Spleen (tissue), 11 donors: ENCODE data around the gene INVS. TPM values are rescaled to one million over a fixed set of nuclear protein-coding genes. Genes with fewer than 3 reads are reported as not detected.

ENCODE experiments used
- DNase-seq: peaks from one replicate; pipeline ENCODE4 v3.0.0-alpha.2; 2020
- H3K27ac ChIP-seq, 8 donors: fragments of 200-600 bp; sonication (generic) in 7 of 8; 1 replicate in 4 of 8; 2 replicates in 4 of 8; pipeline versions ENCODE4 v1.5.0 to v1.8.0; 2016 to 2021; ENCODE audit warnings: inconsistent platforms in 4 of 8, mild to moderate bottlenecking in 4 of 8, moderate library complexity in 1 of 8
- H3K27me3 ChIP-seq, 7 donors: fragments of 200-600 bp; sonication (generic) in 6 of 7; replicated peaks in 1 of 7; 1 replicate in 4 of 7; 2 replicates in 3 of 7; pipeline versions ENCODE4 v1.5.0 to v1.8.0; 2016 to 2021; ENCODE audit warnings: inconsistent platforms in 3 of 7, mild to moderate bottlenecking in 1 of 7
- H3K36me3 ChIP-seq, 6 donors: fragments of 200-600 bp; sonication (generic) in 5 of 6; 1 replicate in 4 of 6; 2 replicates in 2 of 6; pipeline versions ENCODE4 v1.5.0 to v1.8.0; 2016 to 2021; ENCODE audit warnings: inconsistent platforms in 2 of 6
- H3K4me1 ChIP-seq, 6 donors: fragments of 200-600 bp; sonication (generic) in 5 of 6; 1 replicate in 3 of 6; 2 replicates in 3 of 6; pipeline versions ENCODE4 v1.5.0 to v1.8.0; 2016 to 2021; ENCODE audit warnings: inconsistent platforms in 3 of 6
- H3K4me3 ChIP-seq, 8 donors: fragments of 200-600 bp; sonication (generic) in 7 of 8; 1 replicate in 4 of 8; 2 replicates in 4 of 8; pipeline versions ENCODE4 v1.5.0 to v1.8.0; 2016 to 2021; ENCODE audit warnings: inconsistent platforms in 4 of 8, mild to moderate bottlenecking in 4 of 8, moderate library complexity in 2 of 8
- H3K9me3 ChIP-seq, 8 donors: fragments of 200-600 bp; sonication (generic) in 7 of 8; 1 replicate in 4 of 8; 2 replicates in 4 of 8; pipeline versions ENCODE4 v1.5.0 to v1.8.0; 2016 to 2021; ENCODE audit warnings: inconsistent platforms in 4 of 8
- CTCF ChIP-seq, 11 experiments: fragments of 200-600 bp in 7 of 11; fragments of 450-650 bp in 4 of 11; sonication (generic) in 4 of 11; IDR thresholded peaks in 8 of 11; conservative IDR thresholded peaks in 3 of 11; 1 replicate in 7 of 11; 2 replicates in 4 of 11; pipeline versions ENCODE4 v1.4.0 to v1.8.0; 2016 to 2021; ENCODE audit warnings: antibody characterized with exemption in 11 of 11, inconsistent platforms in 4 of 11, mild to moderate bottlenecking in 1 of 11
- POLR2A ChIP-seq, 3 donors: fragments of 450-650 bp; IDR thresholded peaks; one replicate each; pipeline ENCODE4 v1.5.1; 2017; ENCODE audit warnings: antibody characterized with exemption in 3 of 3, mild to moderate bottlenecking in 1 of 3
- POLR2AphosphoS5 ChIP-seq, 3 donors: sonication (generic); formaldehyde crosslinking; IDR thresholded peaks; one replicate each; pipeline ENCODE4 v1.5.1; 2017; ENCODE audit warnings: antibody characterized with exemption in 3 of 3
- WGBS, 5 donors: extraction: QIAGEN DNeasy Blood & Tissue Kit in 3 of 5; methylation state at CpG; one replicate each; pipeline versions ENCODE4 v1.1.5 to v1.1.7; 2013 to 2018; 5-methylcytosine and 5-hydroxymethylcytosine counted together
- intact Hi-C: fragments of 100-400 bp; cut with DNase I; formaldehyde crosslinking; loops from one replicate; pipeline ENCODE4 v1.15.0; 2023; ENCODE audit warnings: low total_unique reads
- polyA plus RNA-seq, 3 donors: library from polyadenylated mRNA; stranded (reverse); fragments of 200-250 nt; gene quantifications; one replicate each; pipeline ENCODE4 v1.2.1, GENCODE V29; 2013
- total RNA-seq, 7 donors: library from RNA; depleted of rRNA in 3 of 7; stranded (reverse); fragments of >200 nt in 3 of 7; fragmentation: NEBNext Ultra II Directional in 4 of 7; extraction: Animal tissue kit (Norgen Biotek cat#: 25700) in 4 of 7; gene quantifications; one replicate each; pipeline versions ENCODE4 v1.1.0 to v1.2.1, GENCODE V29; 2016 to 2021
- donor health status: healthy with polysubstance abuse.
- donor health status: DM: no; HTN: no; CAD: no; lungs with moderate emphysema.
- donor health status: DM: no; HTN: no; CAD: no.
- donor health status: Bipolar disorder and iron deficiency.
- donor health status: healthy.
- donor health status: DM: no; HTN: no; CAD: no.
- donor health status: DM: yes; HTN: yes; CAD: no.

Gene INVS
- total and polyA plus RNA-seq, 10 donors, result 3.0 to 49.5 (median 25.9) TPM

- TF ChIP-seq POLR2A (IDR thresholded peaks at IDR 0.05) (no peak), POLR2AphosphoS5 (IDR thresholded peaks at IDR 0.05) (no peak), CTCF (IDR thresholded peaks at IDR 0.05 in 8 of 11, conservative IDR thresholded peaks at IDR 0.05 in 3 of 11) (no peak)
- Histone ChIP-seq H3K36me3 (peaks cover 0 to 51% (median 2%) of the 10 kb centered on the region in 6 donors), H3K9me3 (peaks cover 0 to 7% (median 0%) of the 10 kb centered on the region in 8 donors), H3K27ac (no peak overlapping the region), H3K4me3 (no peak overlapping the region), H3K4me1 (no peaks in the 10 kb centered on the region), H3K27me3 (no peaks in the 10 kb centered on the region)
- DNase-seq, result no peak
- WGBS, 5 donors, result 94 to 100% (median 99%) methylated on average over 2 of the region's 2 CpGs
- intact Hi-C loops, result no loop called here
These were observed 27.4 kb downstream of the INVS start for GRCh38 chr9:100126423-100126822.

- TF ChIP-seq POLR2A (IDR thresholded peaks at IDR 0.05), result no peak
- no peak for TF ChIP-seq CTCF (IDR thresholded peaks at IDR 0.05 in 8 of 11, conservative IDR thresholded peaks at IDR 0.05 in 3 of 11)
- TF ChIP-seq POLR2AphosphoS5 (IDR thresholded peaks at IDR 0.05), result no peak
- no peak for DNase-seq
- no peak overlapping the region for H3K4me3 ChIP-seq
- peaks cover 0 to 66% (median 2%) of the 10 kb centered on the region in 6 donors for H3K36me3 ChIP-seq
- no peaks in the 10 kb centered on the region for H3K27me3 ChIP-seq
- H3K4me1 ChIP-seq, result no peaks in the 10 kb centered on the region
- H3K27ac ChIP-seq, result no peak overlapping the region
- no peaks in the 10 kb centered on the region for H3K9me3 ChIP-seq
- intact Hi-C loops, result no loop called here
These were observed 30.7 kb downstream of the INVS start for GRCh38 chr9:100129772-100130171.

- WGBS, 5 donors, result 94 to 98% (median 96%) methylated on average over 1 of the region's 1 CpG
- intact Hi-C loops, result no loop called here
- Histone ChIP-seq H3K36me3 (peaks cover 0 to 63% (median 2%) of the 10 kb centered on the region in 6 donors), H3K9me3 (no peaks in the 10 kb centered on the region), H3K4me3 (no peak overlapping the region), H3K27me3 (no peaks in the 10 kb centered on the region), H3K27ac (no peak overlapping the region), H3K4me1 (no peaks in the 10 kb centered on the region)
- no peak for TF ChIP-seq POLR2AphosphoS5 (IDR thresholded peaks at IDR 0.05)
- TF ChIP-seq CTCF (IDR thresholded peaks at IDR 0.05 in 8 of 11, conservative IDR thresholded peaks at IDR 0.05 in 3 of 11), result no peak
- no peak for TF ChIP-seq POLR2A (IDR thresholded peaks at IDR 0.05)
- no peak for DNase-seq
These were observed 32.2 kb downstream of the INVS start for GRCh38 chr9:100131216-100131615.

- Histone ChIP-seq H3K36me3 (peaks cover 0 to 56% (median under 1%) of the 10 kb centered on the region in 6 donors), H3K4me1 (no peaks in the 10 kb centered on the region), H3K4me3 (no peak overlapping the region), H3K27me3 (no peaks in the 10 kb centered on the region), H3K9me3 (no peaks in the 10 kb centered on the region), H3K27ac (no peak overlapping the region)
- 92 to 100% (median 96%) methylated on average over 3 of the region's 3 CpGs for WGBS, 5 donors
- DNase-seq, result no peak
- intact Hi-C loops, result no loop called here
- no peak for TF ChIP-seq POLR2AphosphoS5 (IDR thresholded peaks at IDR 0.05)
- TF ChIP-seq CTCF (IDR thresholded peaks at IDR 0.05 in 8 of 11, conservative IDR thresholded peaks at IDR 0.05 in 3 of 11), result no peak
- no peak for TF ChIP-seq POLR2A (IDR thresholded peaks at IDR 0.05)
These were observed 32.9 kb downstream of the INVS start for GRCh38 chr9:100131875-100132430.
